Activated effector memory CD4-positive, alpha-beta T cell treated with Interleukin-2 at 50 U/mL for 16 hours (primary cell): ENCODE measurements around the gene GPR39.

Source experiments
- DNase-seq: peaks from one replicate; pipeline ENCODE4 v3.0.0-alpha.2; 2020

GPR39 gene

GRCh38 chr2:132415256-132415914, 1.2 kb upstream of the GPR39 start:
- no peak for DNase-seq

GRCh38 chr2:132415915-132416722, 486 bp upstream of the GPR39 start:
- DNase-seq: no peak

- DNase-seq: no peak
Observed at GRCh38 chr2:132417430-132418035, 928 bp downstream of the GPR39 start.

- DNase-seq: no peak
Observed at GRCh38 chr2:132419235-132419634, 2.6 kb downstream of the GPR39 start.

GRCh38 chr2:132419941-132420340, 3.3 kb downstream of the GPR39 start:
- no peak for DNase-seq

GRCh38 chr2:132420816-132421805, 4.5 kb downstream of the GPR39 start:
- DNase-seq: no peak

DNA sequence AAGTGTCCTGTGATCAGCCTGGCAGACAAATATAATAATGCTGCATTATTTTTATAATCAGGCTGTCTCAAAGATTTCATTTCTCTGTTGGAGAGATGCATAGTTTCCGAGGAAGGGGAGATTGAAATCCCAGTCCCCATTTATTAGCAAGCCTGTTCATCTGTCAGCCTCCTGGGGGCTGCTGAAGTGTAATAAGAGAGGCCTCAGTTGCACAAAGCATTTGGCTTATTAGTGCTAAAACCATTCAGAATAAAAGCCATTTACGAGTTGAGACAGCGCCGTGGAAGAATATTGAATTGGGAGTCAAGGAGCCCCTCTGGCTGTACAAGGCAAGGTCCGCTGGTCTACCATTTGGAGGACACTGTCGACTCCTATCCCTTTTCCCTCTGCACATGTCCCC, 6.1 kb downstream of the GPR39 start:
- no peak for DNase-seq

DNA sequence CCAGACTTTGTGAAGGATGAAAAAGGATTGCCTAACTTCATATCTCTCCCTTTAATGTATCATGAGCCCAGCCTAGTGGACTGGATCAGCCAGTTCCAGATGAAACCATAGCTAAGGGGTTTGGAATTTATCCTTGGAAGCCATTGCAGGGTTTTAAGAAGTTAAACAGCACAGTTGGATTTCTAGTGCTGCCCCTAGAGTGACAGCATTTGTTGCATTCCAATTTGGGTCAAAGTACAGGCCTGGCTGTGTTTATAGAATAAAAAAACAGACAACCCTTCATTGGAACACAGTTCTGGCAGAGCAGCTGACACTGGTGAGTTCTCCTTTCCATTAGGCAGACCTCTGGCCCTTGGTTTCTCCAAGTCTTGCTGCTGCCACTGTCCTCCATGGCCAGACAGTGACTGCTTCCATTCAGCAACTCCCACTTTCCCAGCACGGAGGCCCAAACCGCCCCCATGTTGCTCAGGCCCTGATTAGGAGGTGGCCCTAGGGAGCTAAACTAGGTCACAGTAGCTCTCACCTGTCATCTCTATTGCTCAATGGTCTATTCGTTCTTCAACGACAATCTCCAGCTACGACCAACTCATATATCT, 8.0 kb downstream of the GPR39 start:
- DNase-seq: no peak

- no peak for DNase-seq
Observed at GRCh38 chr2:132426033-132426432, 9.4 kb downstream of the GPR39 start.

- DNase-seq: no peak
Observed at GRCh38 chr2:132426656-132427055, 10.1 kb downstream of the GPR39 start.

DNA sequence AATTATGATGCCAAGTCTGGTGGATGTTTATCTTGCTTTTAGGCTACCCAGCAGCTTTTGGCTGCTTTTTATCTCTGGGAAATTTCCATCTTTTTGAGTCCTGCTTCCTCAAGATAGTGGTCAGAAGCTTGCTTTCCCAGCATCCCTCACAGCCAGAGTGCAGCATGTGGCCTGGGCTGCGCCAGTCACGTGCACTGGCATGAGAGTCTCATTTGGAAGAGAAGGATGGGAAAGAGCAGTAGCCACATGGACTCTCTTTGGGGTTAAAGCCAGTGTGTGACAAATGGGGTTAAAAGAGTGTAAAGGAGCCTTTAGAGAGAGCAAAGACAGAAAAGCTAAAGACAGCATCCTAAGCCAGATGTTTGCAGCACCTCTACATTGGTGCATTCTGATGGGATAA, 12.7 kb downstream of the GPR39 start:
- DNase-seq: no peak

DNA sequence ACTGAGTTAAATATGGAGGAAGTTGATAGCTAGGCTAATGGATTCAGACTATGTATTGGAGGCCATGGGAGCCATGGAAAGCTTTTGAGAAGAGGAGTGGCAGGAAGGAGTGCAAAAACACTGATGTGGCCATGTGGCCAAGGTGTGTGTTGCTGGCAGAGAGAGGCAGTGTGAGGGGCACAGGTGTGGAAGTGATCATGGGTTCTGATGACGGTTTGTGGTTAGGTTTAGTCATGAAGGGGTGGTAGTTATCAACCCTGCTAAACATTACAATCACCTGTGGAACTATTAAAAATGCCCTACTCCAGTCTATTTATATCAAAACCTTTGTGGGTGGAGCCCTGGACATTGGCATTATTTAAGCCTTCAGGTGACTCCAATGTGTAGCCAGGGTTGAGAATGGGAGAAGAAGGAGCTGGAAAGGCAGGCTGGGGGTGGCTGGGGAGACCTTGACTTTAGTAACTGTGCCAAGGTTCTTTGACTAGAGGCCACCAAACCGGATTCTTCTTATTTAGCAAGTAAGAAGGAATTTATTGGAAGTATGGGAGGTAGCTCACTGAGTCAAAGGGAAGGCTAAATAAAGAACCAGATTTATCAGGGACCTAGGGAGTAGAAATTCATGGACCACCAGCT, 13.5 kb downstream of the GPR39 start:
- DNase-seq: no peak

GRCh38 chr2:132430895-132431294, 14.3 kb downstream of the GPR39 start:
- no peak for DNase-seq

DNA sequence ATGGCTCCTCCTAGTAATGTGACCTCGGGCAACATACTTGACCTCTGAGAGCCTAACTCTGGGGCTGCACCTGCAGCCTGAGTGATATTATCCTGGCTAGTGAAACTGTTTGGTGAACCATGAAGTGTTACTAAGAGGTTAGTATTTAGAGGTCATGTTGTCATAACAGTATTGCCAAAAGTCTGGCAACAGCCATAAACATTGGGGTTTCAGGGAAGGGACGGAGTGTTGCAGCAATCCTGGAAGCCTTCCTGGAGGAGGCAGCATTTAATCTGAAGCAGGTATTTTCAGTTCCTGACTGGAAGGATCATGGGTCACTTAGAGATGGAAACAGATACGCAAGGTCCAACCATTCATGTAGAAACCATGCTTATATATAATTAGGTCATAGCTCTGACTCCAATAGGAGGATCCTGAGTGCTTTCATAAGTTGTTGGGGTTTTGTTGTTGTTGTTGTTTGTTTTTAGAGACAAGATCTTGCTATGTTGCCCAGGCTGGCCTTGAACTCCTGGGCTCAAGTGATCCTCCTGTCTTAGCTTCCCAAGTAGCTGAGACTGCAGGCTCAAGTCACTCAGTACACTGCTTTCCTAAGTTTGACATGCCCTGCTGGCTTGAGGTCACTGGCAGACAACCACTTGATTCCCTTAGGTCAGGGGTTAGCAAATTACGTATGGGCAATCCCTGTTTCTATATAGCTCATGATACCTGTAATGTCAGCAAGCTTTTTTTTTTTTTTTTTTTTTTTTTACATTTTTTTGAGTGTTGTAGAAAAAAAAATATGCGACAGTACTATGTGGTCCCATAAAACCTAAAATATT, 21.5 kb downstream of the GPR39 start:
- no peak for DNase-seq

- DNase-seq: no peak
Observed at GRCh38 chr2:132438691-132439090, 22.1 kb downstream of the GPR39 start.

- DNase-seq: no peak
Observed at GRCh38 chr2:132439703-132440398, 23.2 kb downstream of the GPR39 start.

- no peak for DNase-seq
Observed at GRCh38 chr2:132441051-132441450, 24.4 kb downstream of the GPR39 start.

DNA sequence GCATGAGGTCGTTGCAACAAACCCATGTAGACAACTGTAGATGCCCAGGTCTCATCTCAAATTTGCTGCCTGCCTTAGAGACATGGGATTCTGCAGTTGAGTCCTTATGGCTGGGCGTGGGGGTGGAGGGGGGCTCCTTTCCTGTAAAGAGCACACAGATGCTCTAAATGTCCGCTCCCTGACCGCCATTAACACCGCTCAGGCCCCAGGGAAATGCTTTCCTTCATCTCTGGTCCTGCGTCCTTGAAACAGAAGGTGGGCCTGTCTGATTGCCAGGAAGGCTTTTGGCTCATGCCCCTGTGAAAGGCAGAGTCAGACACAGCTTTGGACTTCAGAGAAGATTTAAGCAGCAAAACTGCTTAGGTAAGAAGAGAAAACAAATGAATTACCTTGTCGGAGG, 25.7 kb downstream of the GPR39 start:
- no peak for DNase-seq

GRCh38 chr2:132443106-132443505, 26.5 kb downstream of the GPR39 start:
- DNase-seq: no peak

DNA sequence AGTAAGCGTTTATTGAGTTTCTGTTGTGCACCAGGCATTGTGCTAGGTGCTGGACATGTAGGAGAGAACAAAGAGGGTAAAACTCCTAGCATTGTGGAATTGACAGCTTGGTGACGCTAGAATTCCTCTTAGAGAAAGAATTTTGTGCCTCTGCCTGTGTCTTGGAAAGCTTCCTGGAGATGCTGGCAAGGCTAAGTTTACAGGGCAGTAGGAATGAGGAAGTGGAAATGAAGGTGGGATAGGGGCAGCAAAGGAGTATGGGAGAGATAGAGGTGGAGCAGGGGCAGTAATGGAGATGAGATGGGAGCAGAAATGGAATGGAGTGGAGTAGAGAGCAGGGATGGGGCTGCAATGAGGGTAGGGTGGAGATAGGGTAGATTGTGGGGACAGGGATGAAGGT, 29.8 kb downstream of the GPR39 start:
- no peak for DNase-seq
